Measurements from ENCODE around the gene MAVS. TPM values are rescaled to one million over a fixed set of nuclear protein-coding genes. Genes with fewer than 3 reads are reported as not detected.

The MAVS gene
- total RNA-seq, 3 donors from 2014 or later: 23.3 to 32.3 (median 24.6) TPM

- no peak overlapping the region for H3K4me3 ChIP-seq
- H3K36me3 ChIP-seq: no peaks in the 10 kb centered on the region
- H3K9me3 ChIP-seq: no peaks in the 10 kb centered on the region
- H3K4me1 ChIP-seq: peaks cover 0 to 6% of the 10 kb centered on the region in 2 donors
- TF ChIP-seq POLR2AphosphoS5 (IDR thresholded peaks at IDR 0.05): no peak
- TF ChIP-seq, protein P1, sequence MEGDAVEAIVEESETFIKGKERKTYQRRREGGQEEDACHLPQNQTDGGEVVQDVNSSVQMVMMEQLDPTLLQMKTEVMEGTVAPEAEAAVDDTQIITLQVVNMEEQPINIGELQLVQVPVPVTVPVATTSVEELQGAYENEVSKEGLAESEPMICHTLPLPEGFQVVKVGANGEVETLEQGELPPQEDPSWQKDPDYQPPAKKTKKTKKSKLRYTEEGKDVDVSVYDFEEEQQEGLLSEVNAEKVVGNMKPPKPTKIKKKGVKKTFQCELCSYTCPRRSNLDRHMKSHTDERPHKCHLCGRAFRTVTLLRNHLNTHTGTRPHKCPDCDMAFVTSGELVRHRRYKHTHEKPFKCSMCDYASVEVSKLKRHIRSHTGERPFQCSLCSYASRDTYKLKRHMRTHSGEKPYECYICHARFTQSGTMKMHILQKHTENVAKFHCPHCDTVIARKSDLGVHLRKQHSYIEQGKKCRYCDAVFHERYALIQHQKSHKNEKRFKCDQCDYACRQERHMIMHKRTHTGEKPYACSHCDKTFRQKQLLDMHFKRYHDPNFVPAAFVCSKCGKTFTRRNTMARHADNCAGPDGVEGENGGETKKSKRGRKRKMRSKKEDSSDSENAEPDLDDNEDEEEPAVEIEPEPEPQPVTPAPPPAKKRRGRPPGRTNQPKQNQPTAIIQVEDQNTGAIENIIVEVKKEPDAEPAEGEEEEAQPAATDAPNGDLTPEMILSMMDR (IDR thresholded peaks at IDR 0.05): no peak
- no peak overlapping the region for H3K27ac ChIP-seq
- intact Hi-C loops (cut with DNase I; ENCODE audit: low total_unique reads): no loop called here
- DNase-seq (ENCODE audit: low spot score in 2 of 2): no peak
- no peaks in the 10 kb centered on the region for H3K27me3 ChIP-seq
These were observed 39.1 kb downstream of the MAVS start for GRCh38 chr20:3885715-3886114.

DNA sequence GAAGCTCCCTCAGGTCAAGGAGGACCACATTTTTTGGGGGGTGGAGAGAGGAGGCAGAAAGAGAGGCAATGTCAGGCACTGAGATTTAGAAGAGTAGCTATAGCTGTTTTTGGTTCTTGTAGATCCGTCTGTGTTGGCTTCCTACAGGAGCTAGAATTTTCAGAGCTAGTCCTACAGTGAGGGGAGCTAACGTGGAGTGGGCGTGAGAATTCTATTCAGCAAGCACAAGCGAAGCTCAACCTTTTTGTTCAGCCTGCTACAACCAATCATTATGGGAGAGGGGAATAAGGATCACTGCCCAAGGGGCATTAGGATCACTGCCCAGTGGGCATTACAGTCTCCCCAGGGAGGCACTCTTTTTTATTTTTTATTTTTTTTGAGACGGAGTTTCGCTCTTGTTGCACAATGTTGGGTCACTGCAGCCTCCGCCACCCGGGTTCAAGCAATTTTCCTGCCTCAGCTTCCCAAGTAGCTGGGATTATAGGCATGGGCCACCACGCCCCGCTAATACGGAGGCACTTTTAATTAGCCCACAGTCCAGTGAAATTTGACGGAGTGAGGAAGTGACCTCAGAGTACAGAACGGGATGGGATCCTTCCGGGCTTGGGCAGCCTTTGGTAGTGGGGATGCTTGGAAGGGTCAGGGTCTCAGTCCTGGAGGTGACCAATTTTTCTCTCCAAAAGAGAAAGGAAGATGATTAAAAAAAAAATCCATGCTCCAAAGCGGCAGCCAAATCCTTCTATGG lies 41.4 kb downstream of the MAVS start:
- Histone ChIP-seq H3K9me3 (no peaks in the 10 kb centered on the region), H3K36me3 (no peaks in the 10 kb centered on the region), H3K27me3 (no peaks in the 10 kb centered on the region), H3K4me1 (peaks cover 0 to 9% of the 10 kb centered on the region in 2 donors), H3K4me3 (peak overlapping the region; percentile 96 to 100 (median 98)), H3K27ac (peak overlapping the region; percentile 96 to 97)
- TF ChIP-seq, protein P1 (IDR thresholded peaks at IDR 0.05): no peak
- TF ChIP-seq POLR2AphosphoS5 (IDR thresholded peaks at IDR 0.05): no peak
- intact Hi-C loops (cut with DNase I; ENCODE audit: low total_unique reads): no loop called here
- DNase-seq (ENCODE audit: low spot score in 2 of 2): no peak

DNA sequence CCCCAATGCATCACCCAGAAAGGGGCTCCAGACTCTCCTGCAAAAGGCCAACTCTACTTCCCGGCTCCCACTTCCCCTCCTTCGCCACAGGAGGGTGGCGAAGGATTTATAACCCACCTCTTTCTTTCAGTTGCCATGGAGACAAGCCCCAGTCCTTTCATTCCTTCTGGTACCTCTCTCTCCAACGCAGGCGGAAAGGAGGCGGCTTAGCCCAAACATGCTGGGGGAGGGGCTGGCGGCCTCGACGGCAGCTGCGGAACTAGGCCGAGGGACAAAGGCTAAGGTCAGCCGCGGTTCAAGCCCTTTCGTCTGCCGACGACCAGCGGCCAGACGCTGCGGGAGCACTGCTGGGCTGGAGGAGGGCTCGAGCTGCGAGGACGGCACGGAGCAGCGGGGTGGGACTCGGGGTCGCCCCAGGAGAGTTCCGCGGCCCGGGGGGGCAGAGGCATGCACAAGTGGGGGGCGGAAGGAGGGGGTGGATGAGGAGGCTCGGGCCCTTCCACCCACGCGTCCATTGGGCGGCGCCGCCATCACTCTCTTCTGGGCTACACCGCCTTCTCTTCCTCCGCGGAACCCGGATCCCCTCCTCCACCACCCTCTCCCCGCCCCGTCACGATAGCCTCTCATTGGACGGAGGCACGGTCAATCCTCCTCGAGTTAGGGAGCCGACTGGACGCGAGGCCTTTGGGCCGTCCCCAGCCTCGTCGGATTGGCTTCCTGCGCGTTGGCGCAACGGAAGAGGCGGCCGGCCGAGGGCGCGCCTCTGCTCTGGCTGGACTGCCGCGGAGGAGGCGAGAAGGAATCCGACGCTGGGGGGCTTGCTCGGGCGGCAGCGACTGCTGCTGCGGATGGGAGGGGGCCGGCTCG lies 42.2 kb downstream of the MAVS start, which contains the start of gene PANK2:
TSS of gene PANK2 (plus strand) at position 766 of the 867 bp plus-strand sequence.
- H3K4me1 ChIP-seq: peaks cover 0 to 17% of the 10 kb centered on the region in 2 donors
- H3K27ac ChIP-seq: peak within 1 kb of the TSS; percentile 96 to 97
- H3K27me3 ChIP-seq: no peaks in the 10 kb centered on the region
- H3K9me3 ChIP-seq: no peaks in the 10 kb centered on the region
- DNase-seq (ENCODE audit: low spot score in 2 of 2): peak; percentile 98 to 99
- H3K4me3 ChIP-seq: peak within 1 kb of the TSS; percentile 96 to 100 (median 98)
- intact Hi-C loops (cut with DNase I; ENCODE audit: low total_unique reads): no loop called here
- no peaks in the 10 kb centered on the region for H3K36me3 ChIP-seq
- TF ChIP-seq POLR2AphosphoS5 (IDR thresholded peaks at IDR 0.05): peak; percentile 88 to 95 (median 90)
- TF ChIP-seq, protein P1 (IDR thresholded peaks at IDR 0.05): peak; percentile 30 to 46 (median 39)
- TF ChIP-seq POLR2A (IDR thresholded peaks at IDR 0.05): peak; percentile 75

- TF ChIP-seq, protein P1 (IDR thresholded peaks at IDR 0.05): no peak
- TF ChIP-seq POLR2AphosphoS5 (IDR thresholded peaks at IDR 0.05): no peak
- no peak for TF ChIP-seq POLR2A (IDR thresholded peaks at IDR 0.05)
- intact Hi-C loops (cut with DNase I; ENCODE audit: low total_unique reads): loop anchor here (2.0 kb wide), 1 partner anchor 185 kb away; no protein-coding TSS in a partner anchor
These were observed 43.1 kb downstream of the MAVS start for GRCh38 chr20:3889489-3890397.

More at GRCh38 chr20:3889489-3890397, 43.1 kb downstream of the MAVS start:
- DNase-seq (ENCODE audit: low spot score in 2 of 2): no peak
- peaks cover 0 to 24% of the 10 kb centered on the region in 2 donors for H3K4me1 ChIP-seq
- no peaks in the 10 kb centered on the region for H3K27me3 ChIP-seq
- H3K36me3 ChIP-seq: no peaks in the 10 kb centered on the region
- H3K27ac ChIP-seq: peak overlapping the region; percentile 96 to 97
- H3K9me3 ChIP-seq: no peaks in the 10 kb centered on the region
- peak overlapping the region; percentile 96 to 100 (median 98) for H3K4me3 ChIP-seq
